Measurements from ENCODE around the gene ARHGAP19. TPM values are rescaled to one million over a fixed set of nuclear protein-coding genes. Genes with fewer than 3 reads are reported as not detected.

ARHGAP19 gene
- total and polyA plus RNA-seq, 2 of the 8 experiments (the other 6 are each of a cell fraction or from before 2014, with no cell fraction given), result 13.3 to 32.1 TPM

DNA sequence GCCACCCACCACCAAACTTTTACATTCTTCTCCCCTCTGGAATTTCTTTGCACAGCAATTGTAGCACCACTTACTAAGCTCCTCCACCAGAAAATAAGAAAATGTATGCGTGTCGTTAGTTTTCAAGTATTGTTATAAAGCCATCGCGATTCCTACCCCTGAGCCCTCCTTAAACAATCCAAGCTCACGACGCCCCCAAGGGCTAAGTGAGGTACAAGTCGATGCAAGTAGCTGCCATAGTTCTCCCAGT is 40.8 kb upstream of the ARHGAP19 start:
- Histone ChIP-seq H4K91ac (replicated peaks; ENCODE audit: insufficient read length, low read length) (peak overlapping the region; percentile 22), H4K20me1 (replicated peaks in 1 of 2; ENCODE audit: control insufficient read depth in 1 of 2, insufficient read depth in 2 of 2, low read length in 2 of 2) (peaks cover 14 to 20% of the 10 kb centered on the region in 2 experiments), H3K9me3 (ENCODE audit: insufficient read depth in 2 of 2, low read depth in 1 of 2, low read length in 1 of 2) (no peaks in the 10 kb centered on the region), H3K14ac (ENCODE audit: insufficient read length) (no peak overlapping the region), H3K9ac (replicated peaks in 1 of 4; ENCODE audit: extremely low read depth in 1 of 4, low read depth in 3 of 4, low read length in 3 of 4) (peak overlapping the region; percentile 86 to 97 (median 92)), H3K18ac (ENCODE audit: extremely low read depth, low read length) (peak overlapping the region; percentile 79), H3K79me2 (ENCODE audit: control insufficient read depth in 1 of 2, insufficient read depth in 2 of 2, low read length in 2 of 2) (peaks cover 29 to 57% of the 10 kb centered on the region in 2 experiments), H3K27ac (ENCODE audit: low read depth, low read length) (peak overlapping the region; percentile 23), H3K36me3 (ENCODE audit: control insufficient read depth in 2 of 4, insufficient read depth in 4 of 4, low read length in 3 of 4) (peaks cover 2 to 34% (median 7%) of the 10 kb centered on the region in 4 experiments; a peak in 5 of 8 replicates), H3K4me2 (ENCODE audit: insufficient read depth in 1 of 2, low read depth in 2 of 2, low read length in 2 of 2) (peak overlapping the region; percentile 84 to 96), H2BK12ac (ENCODE audit: low read depth, low read length) (no peak overlapping the region), H2BK15ac (ENCODE audit: low read length) (no peak overlapping the region), H3K23ac (ENCODE audit: insufficient read length) (no peak overlapping the region), H4K5ac (ENCODE audit: insufficient read length, low read depth, low read length) (peak overlapping the region; percentile 69), H2BK20ac (ENCODE audit: low read length) (no peak overlapping the region), H3K4me3 (ENCODE audit: extremely low read depth in 1 of 4, insufficient read depth in 2 of 4, low read depth in 3 of 4, low read length in 4 of 4) (peak overlapping the region; percentile 84 to 92 (median 91)), H4K8ac (ENCODE audit: extremely low read depth, insufficient read depth, low read length) (peak overlapping the region; percentile 39), H3K56ac (replicated peaks; ENCODE audit: insufficient read length, low read depth, low read length) (no peak overlapping the region), H3K27me3 (replicated peaks in 1 of 4; ENCODE audit: control insufficient read depth in 3 of 4, extremely low read depth in 1 of 4, insufficient read depth in 3 of 4, low read length in 3 of 4) (no peaks in the 10 kb centered on the region), H2BK120ac (replicated peaks; ENCODE audit: low read depth, low read length) (peak overlapping the region; percentile 45), H2AK5ac (ENCODE audit: low read depth, low read length) (no peak overlapping the region), H3K23me2 (ENCODE audit: low read depth, low read length) (peaks cover 21% of the 10 kb centered on the region), H3K4me1 (replicated peaks in 1 of 4; ENCODE audit: control insufficient read depth in 3 of 4, insufficient read depth in 4 of 4, low read length in 3 of 4) (peaks cover 7 to 20% (median 10%) of the 10 kb centered on the region in 4 experiments), H3K79me1 (ENCODE audit: low read depth, low read length) (peaks cover 7% of the 10 kb centered on the region; the same call in 1 of the 2 replicates), H2BK5ac (ENCODE audit: low read depth, low read length) (peak overlapping the region; percentile 20; the same call in 1 of the 2 replicates), H2AFZ (ENCODE audit: low read length) (no peak overlapping the region), H3K4ac (replicated peaks; ENCODE audit: insufficient read length, low read depth, low read length) (no peak overlapping the region)
- 1% methylated on average over 7 of the region's 7 CpGs; no CpG with 5 or more reads in 1 of the 2 experiments for WGBS, 2 experiments (ENCODE audit: extremely low coverage in 1 of 2, insufficient coverage in 1 of 2, insufficient read length in 1 of 2, insufficient replicate concordance in 2 of 2, low coverage in 1 of 2, low lambda C conversion rate in 2 of 2, missing lambda C conversion rate in 1 of 2)
- ChIA-PET CTCF (ENCODE audit: partially characterized antibody) (interaction anchor here (0.8 to 3.7 kb wide), 23 partner anchors 10 to 260 kb away, joined by 3 to 28 read pairs (median 4); partner anchors contain the start of gene FRAT1), POLR2A (ENCODE audit: partially characterized antibody) (interaction anchor here (0.6 to 5.9 kb wide), 26 partner anchors 10 to 98 kb away, joined by 3 to 75 read pairs (median 4); partner anchors contain the start of genes ARHGAP19, FRAT1 and RRP12)
- no peak for FAIRE-seq
- no peak for DNase-seq (ENCODE audit: low read depth in 1 of 2, low spot score in 2 of 2)
- TF ChIP-seq SAP30 (IDR thresholded peaks at IDR 0.05; ENCODE audit: insufficient read depth, insufficient replicate concordance, low read length), result peak; percentile 84
- 0 out of 2 replicates have a peak, but pooled peaks have one; percentile 59 for TF ChIP-seq YY1 (IDR thresholded peaks at IDR 0.05; ENCODE audit: low read depth, low read length)
- TF ChIP-seq MAFK (IDR thresholded peaks at IDR 0.05; ENCODE audit: low read depth, low read length), result no peak
- TF ChIP-seq TBP (IDR thresholded peaks at IDR 0.05; ENCODE audit: low read depth, low read length), result peak; percentile 30; the same call in 1 of the 2 replicates
- 0 out of 2 replicates have a peak, but pooled peaks have one; percentile 16 for TF ChIP-seq JUND (IDR thresholded peaks at IDR 0.05; ENCODE audit: low read length)
- 0 out of 2 replicates have a peak, but pooled peaks have one; percentile 3 for TF ChIP-seq TAF1 (IDR thresholded peaks at IDR 0.05; ENCODE audit: low read depth, low read length)
- TF ChIP-seq NANOG (IDR thresholded peaks at IDR 0.05; ENCODE audit: insufficient read depth, low read depth, low read length, poor library complexity, severe bottlenecking), result no peak
- TF ChIP-seq, protein P1, sequence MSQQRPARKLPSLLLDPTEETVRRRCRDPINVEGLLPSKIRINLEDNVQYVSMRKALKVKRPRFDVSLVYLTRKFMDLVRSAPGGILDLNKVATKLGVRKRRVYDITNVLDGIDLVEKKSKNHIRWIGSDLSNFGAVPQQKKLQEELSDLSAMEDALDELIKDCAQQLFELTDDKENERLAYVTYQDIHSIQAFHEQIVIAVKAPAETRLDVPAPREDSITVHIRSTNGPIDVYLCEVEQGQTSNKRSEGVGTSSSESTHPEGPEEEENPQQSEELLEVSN (IDR thresholded peaks at IDR 0.05), result no peak
- TF ChIP-seq, protein P2, sequence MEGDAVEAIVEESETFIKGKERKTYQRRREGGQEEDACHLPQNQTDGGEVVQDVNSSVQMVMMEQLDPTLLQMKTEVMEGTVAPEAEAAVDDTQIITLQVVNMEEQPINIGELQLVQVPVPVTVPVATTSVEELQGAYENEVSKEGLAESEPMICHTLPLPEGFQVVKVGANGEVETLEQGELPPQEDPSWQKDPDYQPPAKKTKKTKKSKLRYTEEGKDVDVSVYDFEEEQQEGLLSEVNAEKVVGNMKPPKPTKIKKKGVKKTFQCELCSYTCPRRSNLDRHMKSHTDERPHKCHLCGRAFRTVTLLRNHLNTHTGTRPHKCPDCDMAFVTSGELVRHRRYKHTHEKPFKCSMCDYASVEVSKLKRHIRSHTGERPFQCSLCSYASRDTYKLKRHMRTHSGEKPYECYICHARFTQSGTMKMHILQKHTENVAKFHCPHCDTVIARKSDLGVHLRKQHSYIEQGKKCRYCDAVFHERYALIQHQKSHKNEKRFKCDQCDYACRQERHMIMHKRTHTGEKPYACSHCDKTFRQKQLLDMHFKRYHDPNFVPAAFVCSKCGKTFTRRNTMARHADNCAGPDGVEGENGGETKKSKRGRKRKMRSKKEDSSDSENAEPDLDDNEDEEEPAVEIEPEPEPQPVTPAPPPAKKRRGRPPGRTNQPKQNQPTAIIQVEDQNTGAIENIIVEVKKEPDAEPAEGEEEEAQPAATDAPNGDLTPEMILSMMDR (IDR thresholded peaks at IDR 0.05; ENCODE audit: control extremely low read depth in 1 of 3, insufficient read depth in 1 of 3, low read depth in 1 of 3, low read length in 3 of 3), result peak; percentile 35 to 49 (median 37)
- TF ChIP-seq CHD1 (IDR thresholded peaks at IDR 0.05; ENCODE audit: low read depth, low read length), result peak; percentile 38; the same call in 1 of the 2 replicates
